Testis (tissue), 3 donors: ENCODE results near the gene ALDH1L1. TPM values are rescaled to one million over a fixed set of nuclear protein-coding genes. Genes with fewer than 3 reads are reported as not detected.

Experiments used
- DNase-seq: peaks from one replicate; pipeline ENCODE4 v3.0.0-alpha.2; 2019
- H3K27ac ChIP-seq, 2 donors: fragments of 200-600 bp; sonication (generic); one replicate each; pipeline ENCODE4 v1.5.1; 2019
- H3K27me3 ChIP-seq: fragments of 200-600 bp; sonication (generic); one replicate; pipeline ENCODE4 v1.5.1; 2019
- H3K36me3 ChIP-seq: fragments of 200-600 bp; sonication (generic); one replicate; pipeline ENCODE4 v1.5.1; 2017; ENCODE audit warnings: low read depth; ENCODE audit errors: missing control alignments
- H3K4me1 ChIP-seq: fragments of 200-600 bp; sonication (generic); one replicate; pipeline ENCODE4 v1.5.1; 2019
- H3K4me3 ChIP-seq, 2 donors: fragments of 200-600 bp; sonication (generic); one replicate each; pipeline ENCODE4 v1.5.1; 2017 to 2019
- H3K9me3 ChIP-seq: fragments of 200-600 bp; sonication (generic); one replicate; pipeline ENCODE4 v1.5.1; 2017
- CTCF ChIP-seq, 3 experiments: fragments of 450-650 bp in 2 of 3; fragments of 200-600 bp in 1 of 3; sonication (generic) in 1 of 3; IDR thresholded peaks; one replicate each; pipeline ENCODE4 v1.5.1; 2016 to 2019; ENCODE audit warnings: antibody characterized with exemption in 3 of 3, mild to moderate bottlenecking in 2 of 3, moderate library complexity in 1 of 3
- POLR2A ChIP-seq: fragments of 450-650 bp; IDR thresholded peaks from one replicate; pipeline ENCODE4 v1.6.1; 2017; ENCODE audit warnings: antibody characterized with exemption, mild to moderate bottlenecking, moderate library complexity
- WGBS, 2 donors: methylation state at CpG; one replicate each; pipeline ENCODE4 v1.1.5; 2018; 5-methylcytosine and 5-hydroxymethylcytosine counted together
- intact Hi-C: fragments of 100-400 bp; cut with DNase I; formaldehyde crosslinking; loops from one replicate; pipeline ENCODE4 v1.15.1; 2023; ENCODE audit warnings: low total_unique reads
- polyA plus RNA-seq: library from polyadenylated mRNA; stranded (reverse); fragments of 350-450 nt; fragmentation: Illumina TruSeq; extraction: RNeasy Lipid Tissue Mini Kit (QIAGEN cat#74804); gene quantifications from one replicate; pipeline ENCODE4 v1.2.3, GENCODE V29; 2014; ENCODE audit warnings: low read depth, low replicate concordance; ENCODE audit not compliant: insufficient read depth
- total RNA-seq, 2 donors: library from RNA; depleted of rRNA; stranded (reverse); fragments of >200 nt; gene quantifications; one replicate each; pipeline ENCODE4 v1.2.3, GENCODE V29; 2016

ALDH1L1 gene
- total and polyA plus RNA-seq, 3 donors from 2014 or later, result 19.6 to 73.8 (median 67.5) TPM

GRCh38 chr3:126085276-126085675 is 95.1 kb downstream of the ALDH1L1 start:
- no peak for DNase-seq
- peaks cover 22% of the 10 kb centered on the region for H3K4me1 ChIP-seq
- H3K27me3 ChIP-seq, result no peaks in the 10 kb centered on the region
- H3K9me3 ChIP-seq, result no peaks in the 10 kb centered on the region
- no peak for TF ChIP-seq POLR2A
- no peak for TF ChIP-seq CTCF (IDR thresholded peaks at IDR 0.05)
- H3K27ac ChIP-seq, result no peak overlapping the region
- 63 to 70% methylated on average over 7 of the region's 7 CpGs for WGBS, 2 donors
- intact Hi-C loops, result no loop called here
- no peaks in the 10 kb centered on the region for H3K36me3 ChIP-seq
- no peak overlapping the region for H3K4me3 ChIP-seq

GRCh38 chr3:126084768-126085180 is 95.6 kb downstream of the ALDH1L1 start:
- no peaks in the 10 kb centered on the region for H3K9me3 ChIP-seq
- intact Hi-C loops, result no loop called here
- no peaks in the 10 kb centered on the region for H3K27me3 ChIP-seq
- H3K4me3 ChIP-seq, result peak overlapping the region; percentile 82 to 94
- DNase-seq, result no peak
- 45 to 51% methylated on average over 5 of the region's 5 CpGs for WGBS, 2 donors
- peaks cover 22% of the 10 kb centered on the region for H3K4me1 ChIP-seq
- TF ChIP-seq POLR2A, result no peak
- H3K36me3 ChIP-seq, result no peaks in the 10 kb centered on the region
- H3K27ac ChIP-seq, result peak overlapping the region; percentile 91 to 92

- H3K4me1 ChIP-seq, result peaks cover 22% of the 10 kb centered on the region
- DNase-seq, result peak; percentile 90
- peak within 1 kb of the TSS; percentile 91 to 92 for H3K27ac ChIP-seq
- peak within 1 kb of the TSS; percentile 82 to 94 for H3K4me3 ChIP-seq
- intact Hi-C loops, result no loop called here
- TF ChIP-seq POLR2A, result no peak
- TF ChIP-seq CTCF (IDR thresholded peaks at IDR 0.05), result peak; percentile 16 to 38 (median 35)
- no peaks in the 10 kb centered on the region for H3K9me3 ChIP-seq
- no peaks in the 10 kb centered on the region for H3K36me3 ChIP-seq
- WGBS, 2 donors, result 1% methylated on average over 17 to 51 of the region's 72 CpGs
- H3K27me3 ChIP-seq, result no peaks in the 10 kb centered on the region
Observed at GRCh38 chr3:126083913-126084767, 96.2 kb downstream of the ALDH1L1 start, which contains the start of gene SLC41A3. TSS of gene SLC41A3 (minus strand) at chr3:126084124. CDS start at chr3:126068219, 15,905 bp downstream.

- Histone ChIP-seq H3K27ac (peak overlapping the region; percentile 91 to 92), H3K36me3 (no peaks in the 10 kb centered on the region), H3K9me3 (no peaks in the 10 kb centered on the region), H3K27me3 (no peaks in the 10 kb centered on the region), H3K4me1 (peaks cover 26% of the 10 kb centered on the region), H3K4me3 (peak overlapping the region; percentile 82 to 94)
- TF ChIP-seq CTCF (IDR thresholded peaks at IDR 0.05) (no peak), POLR2A (no peak)
- WGBS, 2 donors, result 0 to 1% methylated on average over 19 to 30 of the region's 30 CpGs
- peak; percentile 58 for DNase-seq
- intact Hi-C loops, result no loop called here
Observed at GRCh38 chr3:126083511-126083912, 96.9 kb downstream of the ALDH1L1 start.

GRCh38 chr3:126083138-126083445 is 97.3 kb downstream of the ALDH1L1 start:
- H3K27me3 ChIP-seq, result no peaks in the 10 kb centered on the region
- H3K9me3 ChIP-seq, result no peaks in the 10 kb centered on the region
- no peak for TF ChIP-seq POLR2A
- TF ChIP-seq CTCF (IDR thresholded peaks at IDR 0.05), result no peak
- H3K27ac ChIP-seq, result peak overlapping the region; percentile 91 to 92
- H3K36me3 ChIP-seq, result no peaks in the 10 kb centered on the region
- 6 to 35% methylated on average over 3 of the region's 3 CpGs for WGBS, 2 donors
- H3K4me1 ChIP-seq, result peaks cover 30% of the 10 kb centered on the region
- intact Hi-C loops, result no loop called here
- DNase-seq, result no peak
- peak overlapping the region; percentile 82 to 94 for H3K4me3 ChIP-seq
